ENCODE results near the gene FOXN3. TPM values are rescaled to one million over a fixed set of nuclear protein-coding genes. Genes with fewer than 3 reads are reported as not detected.

The FOXN3 gene
- total RNA-seq, 1 donor from 2014 or later: 41.4 TPM

DNA sequence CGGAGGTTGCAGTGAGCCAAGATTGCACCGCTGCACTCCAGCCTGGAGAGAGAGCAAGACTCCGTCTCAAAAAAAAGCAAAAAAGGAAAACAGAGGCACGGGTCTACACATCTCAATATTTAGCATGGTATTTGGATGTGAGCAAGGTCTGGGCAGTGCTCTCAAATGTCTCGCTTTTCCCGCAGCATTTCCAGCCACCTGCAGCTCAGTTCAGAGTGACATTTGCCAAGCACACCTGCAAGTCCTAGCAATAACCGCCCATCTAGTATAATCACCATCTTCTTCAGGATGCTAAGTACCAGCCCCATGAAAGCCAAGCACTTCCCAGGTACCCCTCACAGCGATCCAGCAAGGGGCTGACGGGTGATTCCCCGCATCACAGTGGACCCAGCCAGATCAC, 69.1 kb downstream of the FOXN3 start:
- TF ChIP-seq, protein P1, sequence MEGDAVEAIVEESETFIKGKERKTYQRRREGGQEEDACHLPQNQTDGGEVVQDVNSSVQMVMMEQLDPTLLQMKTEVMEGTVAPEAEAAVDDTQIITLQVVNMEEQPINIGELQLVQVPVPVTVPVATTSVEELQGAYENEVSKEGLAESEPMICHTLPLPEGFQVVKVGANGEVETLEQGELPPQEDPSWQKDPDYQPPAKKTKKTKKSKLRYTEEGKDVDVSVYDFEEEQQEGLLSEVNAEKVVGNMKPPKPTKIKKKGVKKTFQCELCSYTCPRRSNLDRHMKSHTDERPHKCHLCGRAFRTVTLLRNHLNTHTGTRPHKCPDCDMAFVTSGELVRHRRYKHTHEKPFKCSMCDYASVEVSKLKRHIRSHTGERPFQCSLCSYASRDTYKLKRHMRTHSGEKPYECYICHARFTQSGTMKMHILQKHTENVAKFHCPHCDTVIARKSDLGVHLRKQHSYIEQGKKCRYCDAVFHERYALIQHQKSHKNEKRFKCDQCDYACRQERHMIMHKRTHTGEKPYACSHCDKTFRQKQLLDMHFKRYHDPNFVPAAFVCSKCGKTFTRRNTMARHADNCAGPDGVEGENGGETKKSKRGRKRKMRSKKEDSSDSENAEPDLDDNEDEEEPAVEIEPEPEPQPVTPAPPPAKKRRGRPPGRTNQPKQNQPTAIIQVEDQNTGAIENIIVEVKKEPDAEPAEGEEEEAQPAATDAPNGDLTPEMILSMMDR (conservative IDR thresholded peaks at IDR 0.05): no peak
- DNase-seq (ENCODE audit: low read depth, low spot score): no peak
- H3K4me3 Mint-ChIP-seq: no peak overlapping the region
- peaks cover 32% of the 10 kb centered on the region for H3K4me1 Mint-ChIP-seq
- no peaks in the 10 kb centered on the region for H3K27me3 Mint-ChIP-seq (ENCODE audit: low read depth)
- H3K36me3 Mint-ChIP-seq (ENCODE audit: low read depth): peaks cover 25% of the 10 kb centered on the region
- H3K27ac Mint-ChIP-seq (ENCODE audit: unreplicated experiment): no peak overlapping the region
- peaks cover 3% of the 10 kb centered on the region for H3K9me3 Mint-ChIP-seq

DNA sequence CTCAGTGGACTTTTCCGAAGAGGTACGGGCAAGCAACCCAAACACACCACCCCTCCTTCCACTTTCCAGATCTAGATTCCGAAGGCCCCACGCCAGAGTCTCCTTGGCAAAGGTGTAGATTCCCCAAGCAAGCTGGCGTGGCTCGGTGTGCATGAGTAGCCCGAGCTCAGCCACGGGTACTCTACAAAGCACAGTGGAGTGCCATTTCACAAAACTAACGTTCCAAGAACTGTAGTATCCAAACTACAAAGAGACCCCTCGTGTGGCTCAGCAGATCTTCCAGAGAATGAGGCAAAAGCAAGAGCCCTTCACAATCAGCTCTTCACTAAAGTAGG, 72.1 kb downstream of the FOXN3 start:
- Mint-ChIP-seq H3K4me3 (no peak overlapping the region), H3K9me3 (peaks cover 3% of the 10 kb centered on the region), H3K36me3 (ENCODE audit: low read depth) (peaks cover 26% of the 10 kb centered on the region), H3K27me3 (ENCODE audit: low read depth) (no peaks in the 10 kb centered on the region), H3K4me1 (peaks cover 35% of the 10 kb centered on the region), H3K27ac (ENCODE audit: unreplicated experiment) (no peak overlapping the region)
- DNase-seq (ENCODE audit: low read depth, low spot score): no peak
- TF ChIP-seq, protein P1 (conservative IDR thresholded peaks at IDR 0.05): no peak

GRCh38 chr14:89343356-89343755, 73.7 kb downstream of the FOXN3 start:
- no peak for DNase-seq (ENCODE audit: low read depth, low spot score)
- Mint-ChIP-seq H3K27me3 (ENCODE audit: low read depth) (no peaks in the 10 kb centered on the region), H3K4me3 (no peak overlapping the region), H3K9me3 (peaks cover 3% of the 10 kb centered on the region), H3K36me3 (ENCODE audit: low read depth) (peaks cover 21% of the 10 kb centered on the region), H3K27ac (ENCODE audit: unreplicated experiment) (no peak overlapping the region), H3K4me1 (peaks cover 33% of the 10 kb centered on the region)
- TF ChIP-seq, protein P1 (conservative IDR thresholded peaks at IDR 0.05): no peak

DNA sequence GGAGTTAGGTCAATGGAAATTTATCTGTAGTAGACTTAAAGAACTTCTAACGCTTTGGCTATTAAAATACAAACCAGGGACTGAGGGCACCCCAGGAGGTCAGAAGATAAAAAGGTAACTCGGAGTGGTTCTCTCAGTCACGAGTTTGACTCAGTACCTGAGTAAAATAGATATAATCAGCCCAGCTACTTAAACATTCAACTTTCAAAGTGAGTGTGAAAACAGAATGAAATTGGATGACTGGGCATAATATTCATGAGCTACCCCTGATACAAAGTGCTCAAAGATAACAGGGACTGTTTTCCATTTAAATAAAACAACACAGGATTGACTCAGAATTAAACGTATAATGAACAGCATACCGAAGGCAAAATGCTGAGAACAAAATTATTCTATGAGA, 75.0 kb downstream of the FOXN3 start:
- Mint-ChIP-seq H3K36me3 (ENCODE audit: low read depth) (peaks cover 14% of the 10 kb centered on the region), H3K27me3 (ENCODE audit: low read depth) (no peaks in the 10 kb centered on the region), H3K27ac (ENCODE audit: unreplicated experiment) (no peak overlapping the region), H3K4me3 (no peak overlapping the region), H3K9me3 (peaks cover 2% of the 10 kb centered on the region), H3K4me1 (peaks cover 45% of the 10 kb centered on the region)
- TF ChIP-seq, protein P1 (conservative IDR thresholded peaks at IDR 0.05): no peak
- DNase-seq (ENCODE audit: low read depth, low spot score): no peak

GRCh38 chr14:89340200-89341181, 76.5 kb downstream of the FOXN3 start:
- no peak overlapping the region for H3K4me3 Mint-ChIP-seq
- H3K36me3 Mint-ChIP-seq (ENCODE audit: low read depth): peaks cover 6% of the 10 kb centered on the region
- no peak overlapping the region for H3K27ac Mint-ChIP-seq (ENCODE audit: unreplicated experiment)
- H3K4me1 Mint-ChIP-seq: peaks cover 55% of the 10 kb centered on the region
- H3K9me3 Mint-ChIP-seq: no peaks in the 10 kb centered on the region
- TF ChIP-seq, protein P1 (conservative IDR thresholded peaks at IDR 0.05): no peak
- DNase-seq (ENCODE audit: low read depth, low spot score): no peak
- H3K27me3 Mint-ChIP-seq (ENCODE audit: low read depth): no peaks in the 10 kb centered on the region

All from neural crest cell (in vitro differentiated cells).